RPMI8226 (cell line): ENCODE results near the gene INTS1.

ENCODE experiments used
- DNase-seq: peaks from one replicate; pipeline ENCODE4 v3.0.0-alpha.2; 2015

INTS1 gene

DNA sequence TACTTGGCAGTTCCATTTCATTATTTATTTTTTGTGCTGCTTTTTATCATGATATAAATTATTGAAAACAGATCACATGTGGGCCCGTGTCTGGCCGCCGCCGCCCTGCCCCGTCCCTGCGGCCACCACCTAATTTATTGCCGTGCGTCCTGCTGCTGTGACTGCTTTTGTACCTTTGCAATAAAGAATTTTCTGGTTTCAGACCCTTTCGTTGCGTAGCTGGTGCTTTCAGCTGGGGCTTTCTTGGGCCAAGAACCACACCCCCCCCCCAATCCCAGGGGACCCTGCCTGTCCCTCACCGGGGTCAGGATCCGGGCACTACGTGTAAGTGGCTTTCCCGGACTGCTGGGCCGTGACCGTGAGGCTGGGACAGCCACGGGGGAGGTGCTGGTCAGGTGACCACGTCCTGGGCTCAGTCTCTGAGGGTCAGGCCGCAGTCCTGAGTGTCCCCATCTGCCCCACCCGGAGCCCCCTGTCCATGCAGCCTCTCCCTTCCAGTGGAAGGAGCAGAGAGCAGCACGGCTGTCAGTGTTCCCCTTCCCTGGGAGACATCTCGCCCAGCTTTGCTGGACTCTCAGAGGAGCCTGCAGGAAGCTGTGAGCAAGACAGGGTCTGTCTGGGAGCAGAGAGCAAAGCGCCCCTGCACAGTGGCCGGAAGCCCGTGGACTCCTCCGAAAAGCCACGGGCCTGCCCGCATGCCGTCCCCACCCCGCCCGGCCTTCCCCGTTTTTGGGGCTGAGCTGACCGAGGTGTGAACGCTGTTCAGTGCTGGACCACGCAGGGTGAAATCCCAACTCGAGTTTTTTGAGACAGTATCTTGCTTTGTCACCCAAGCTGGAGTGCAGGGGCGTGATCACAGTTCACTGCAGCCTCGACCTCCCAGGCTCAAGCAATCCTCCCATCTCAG lies 38.9 kb upstream of the INTS1 start:
- DNase-seq = no peak

DNA sequence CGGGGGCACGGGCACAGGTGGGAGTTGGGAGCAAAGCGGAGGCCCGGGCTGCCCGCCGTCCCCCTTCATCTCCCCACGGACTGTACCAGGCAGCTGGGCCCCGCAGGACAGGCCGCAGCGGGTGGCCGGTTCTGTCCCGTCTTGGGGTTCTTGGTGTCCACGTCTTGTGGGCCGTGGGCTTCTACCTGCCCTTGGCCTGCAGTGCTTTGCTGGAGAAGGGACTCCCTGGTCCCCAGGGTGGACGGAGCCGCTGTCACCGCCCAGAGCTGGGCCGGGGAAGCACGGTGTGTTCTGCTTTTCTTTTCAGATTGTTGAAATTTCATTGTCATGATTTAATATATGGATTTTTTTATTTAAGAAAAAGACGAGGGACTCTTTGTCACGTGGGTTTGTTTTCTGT lies 38.1 kb upstream of the INTS1 start:
- no peak for DNase-seq

DNA sequence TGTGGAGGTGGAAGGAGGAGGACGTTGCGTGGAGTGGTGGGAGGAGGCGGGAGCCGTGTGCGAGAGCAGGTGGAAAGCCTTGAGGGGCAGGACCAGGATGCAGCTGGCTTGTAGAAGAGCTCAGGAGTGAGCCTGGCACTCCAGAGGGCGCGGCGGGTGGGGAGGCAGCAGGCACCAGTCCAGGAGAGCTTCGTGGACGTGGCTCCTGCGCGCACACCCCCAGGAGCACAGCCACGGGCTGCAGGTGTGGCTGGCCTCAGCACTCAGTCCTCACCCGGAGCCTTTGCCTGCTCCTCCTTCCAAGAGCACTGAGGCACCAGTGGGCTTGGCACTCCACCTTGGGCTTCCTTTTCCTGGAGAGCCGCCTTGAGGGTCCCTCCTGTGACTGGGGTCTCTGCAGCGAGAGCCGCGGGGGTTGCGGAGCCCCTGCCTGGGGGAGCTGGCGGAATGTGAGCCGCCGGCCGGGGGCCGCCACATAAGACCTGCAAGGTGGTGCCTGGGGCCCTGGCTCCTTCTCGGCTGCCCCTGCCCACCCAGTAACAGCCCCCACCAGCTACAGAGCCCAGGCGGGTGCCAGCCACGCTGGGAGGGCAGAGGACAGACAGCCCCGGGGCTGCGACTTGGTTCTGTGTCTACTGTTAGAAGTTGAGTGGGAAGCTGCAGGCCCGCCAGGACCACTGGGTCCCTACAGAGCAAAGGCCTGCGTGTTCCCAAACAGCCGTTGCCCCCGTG lies 37.4 kb upstream of the INTS1 start:
- no peak for DNase-seq

DNA sequence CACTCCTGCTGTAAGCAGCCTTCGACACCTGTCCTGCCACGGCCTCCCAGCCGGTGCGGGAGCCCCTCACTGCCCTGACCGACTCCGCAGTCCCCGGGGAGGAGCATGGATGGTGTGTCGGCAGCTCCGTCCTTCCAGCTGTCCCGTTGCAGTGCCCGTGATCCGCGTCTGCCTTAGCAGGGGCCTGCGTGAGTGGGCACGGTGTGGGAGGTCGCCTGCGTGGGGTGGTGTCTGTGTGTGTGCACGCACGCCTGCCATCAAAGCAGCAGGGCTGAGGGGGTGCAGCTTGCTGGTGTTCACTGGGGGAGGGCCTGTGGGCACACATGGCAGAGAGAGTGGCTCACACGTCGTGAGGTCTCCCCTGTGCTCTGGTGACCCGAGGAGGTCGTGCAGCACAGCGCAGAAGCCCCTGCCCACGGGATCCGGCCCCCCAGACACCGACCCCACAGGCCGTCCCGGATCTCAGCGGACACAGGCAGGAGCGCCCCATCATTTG lies 36.6 kb upstream of the INTS1 start:
- DNase-seq = no peak

DNA sequence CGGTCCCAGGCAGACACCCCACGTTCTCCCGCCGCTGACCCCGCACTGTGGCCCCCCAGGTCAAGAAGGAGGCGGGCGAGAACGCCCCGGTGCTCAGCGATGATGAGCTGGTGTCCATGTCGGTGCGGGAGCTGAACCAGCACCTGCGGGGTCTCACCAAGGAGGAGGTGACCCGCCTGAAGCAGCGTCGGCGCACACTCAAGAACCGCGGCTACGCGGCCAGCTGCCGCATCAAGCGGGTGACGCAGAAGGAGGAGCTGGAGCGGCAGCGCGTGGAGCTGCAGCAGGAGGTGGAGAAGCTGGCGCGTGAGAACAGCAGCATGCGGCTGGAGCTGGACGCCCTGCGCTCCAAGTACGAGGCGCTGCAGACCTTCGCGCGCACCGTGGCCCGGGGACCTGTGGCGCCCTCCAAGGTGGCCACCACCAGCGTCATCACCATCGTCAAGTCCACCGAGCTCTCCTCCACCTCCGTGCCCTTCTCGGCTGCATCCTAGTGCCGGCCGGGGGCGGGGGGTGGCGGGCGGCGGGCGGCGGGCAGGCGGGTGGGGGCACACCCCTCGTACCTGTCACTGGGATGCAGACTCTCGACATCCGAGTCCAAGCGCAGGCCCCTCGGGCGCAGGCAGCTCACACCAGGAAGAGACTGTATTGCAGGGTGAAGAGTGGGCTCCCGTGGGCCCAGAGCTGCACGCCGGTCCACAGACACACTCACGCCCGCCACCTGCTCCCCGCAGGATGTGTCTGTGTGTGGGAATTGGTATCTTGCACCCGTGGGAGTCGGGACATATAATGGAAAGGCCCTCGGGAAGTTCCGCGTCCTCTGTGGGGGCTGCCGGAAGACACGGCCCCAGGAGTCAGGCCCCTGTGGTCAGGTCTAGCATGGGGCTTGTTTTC lies 35.9 kb upstream of the INTS1 start:
- DNase-seq = no peak

DNA sequence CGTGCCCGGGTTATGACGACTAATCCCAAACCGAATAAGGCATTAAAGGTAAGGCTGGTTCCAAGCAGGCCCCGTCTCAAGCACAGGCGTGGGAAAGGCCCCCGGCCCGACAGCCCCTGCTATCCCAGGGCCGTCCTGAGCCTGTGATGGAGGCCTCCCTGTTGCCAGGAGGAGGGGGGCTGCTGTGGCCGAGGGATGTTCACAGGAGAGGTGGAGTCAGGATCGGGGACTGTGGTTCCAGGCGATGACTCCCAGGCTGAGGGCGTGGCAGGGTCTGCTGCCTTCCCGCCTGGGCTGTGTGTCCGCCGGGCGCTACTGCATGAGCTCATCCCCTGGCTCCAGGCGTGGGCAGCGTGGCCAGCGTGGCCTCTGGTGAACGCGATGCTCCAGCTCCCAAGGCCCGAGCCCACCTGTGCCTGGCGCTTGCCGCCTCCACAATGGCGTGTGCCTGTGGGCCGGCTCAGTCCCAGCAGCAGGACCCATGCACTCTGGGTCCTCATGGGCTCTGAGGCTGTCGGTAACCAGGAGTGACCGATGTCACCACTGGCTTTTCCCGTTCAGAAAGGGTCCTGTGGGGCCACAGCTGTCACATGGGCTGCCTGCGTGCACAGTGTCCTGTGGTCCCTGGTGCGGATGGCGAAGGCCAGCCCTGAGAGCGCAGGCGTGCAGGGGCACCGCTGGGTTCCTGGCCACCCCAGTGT lies 35.1 kb upstream of the INTS1 start:
- DNase-seq = no peak

DNA sequence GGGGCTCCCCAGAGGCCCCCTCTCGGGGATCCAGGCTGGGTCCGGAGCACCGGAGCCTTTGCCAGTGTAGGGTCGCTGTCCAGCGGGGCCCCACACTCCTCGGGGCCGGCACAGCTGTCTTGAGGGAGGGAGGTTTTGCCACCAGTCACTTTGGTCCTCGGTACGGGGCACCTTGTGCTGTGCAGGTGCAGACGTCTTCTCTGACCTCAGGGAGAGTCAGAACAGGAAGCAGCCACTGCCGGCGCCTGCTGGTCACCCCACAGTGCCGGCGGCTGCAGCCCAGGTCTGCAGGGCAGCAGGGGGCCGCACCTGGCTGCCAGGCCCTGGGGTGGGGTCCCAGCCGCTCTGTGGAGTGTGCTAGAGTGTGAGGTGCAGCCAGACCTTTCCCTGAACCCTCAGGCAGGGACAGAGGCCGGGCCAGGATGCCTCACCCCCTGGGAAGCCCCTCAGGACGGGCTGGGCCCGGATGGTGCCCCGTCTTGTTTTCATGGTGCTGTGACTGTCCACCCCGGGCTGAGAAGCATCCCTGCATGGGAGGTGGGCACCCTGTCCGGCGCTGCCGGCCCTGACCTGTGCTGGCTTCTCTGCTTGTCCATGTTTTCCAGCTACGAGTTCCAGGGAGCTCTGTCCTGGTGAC lies 34.5 kb upstream of the INTS1 start:
- no peak for DNase-seq

DNA sequence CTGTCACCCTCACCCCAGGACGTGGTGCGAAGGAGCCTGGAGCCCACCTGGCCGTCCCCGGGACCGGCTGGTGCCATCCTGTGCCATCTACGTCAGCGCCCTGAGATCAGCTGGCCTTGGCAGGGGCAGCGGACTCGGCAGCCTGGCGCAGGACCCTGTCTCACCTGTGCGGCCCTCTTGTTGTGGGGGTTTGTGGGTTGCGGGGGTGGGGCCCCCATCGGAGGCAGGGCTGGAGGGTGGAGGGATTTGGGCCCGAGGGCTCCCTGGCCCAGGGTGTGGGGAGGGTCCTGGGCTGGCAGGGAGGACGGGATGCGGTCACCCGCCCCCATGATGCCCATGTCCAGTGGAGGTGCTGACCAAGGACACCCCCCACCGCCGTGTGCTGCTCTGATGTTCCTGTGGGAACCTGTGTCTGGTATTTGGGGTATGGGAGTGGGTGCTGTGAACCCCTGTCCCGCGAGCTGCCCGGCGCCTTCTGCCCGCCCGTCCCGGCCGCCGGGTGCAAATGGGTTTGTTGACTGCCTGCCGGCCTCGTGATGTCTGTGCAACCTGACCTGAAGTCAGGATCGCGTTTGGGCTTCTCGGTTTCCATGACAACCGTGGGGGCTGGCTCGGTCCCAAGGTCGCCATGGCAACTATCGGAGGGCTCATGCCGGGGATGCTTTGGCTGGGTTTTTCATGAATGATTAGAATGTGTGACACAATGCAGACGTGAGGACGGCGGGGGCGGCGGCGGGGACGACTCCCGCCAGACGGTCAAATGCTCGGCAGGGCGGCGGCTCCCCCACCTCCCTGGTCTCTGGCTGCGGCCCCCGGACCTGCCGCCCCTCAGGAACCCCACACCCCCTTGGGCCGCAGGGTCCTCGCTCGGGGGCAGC lies 33.6 kb upstream of the INTS1 start:
- DNase-seq = no peak

DNA sequence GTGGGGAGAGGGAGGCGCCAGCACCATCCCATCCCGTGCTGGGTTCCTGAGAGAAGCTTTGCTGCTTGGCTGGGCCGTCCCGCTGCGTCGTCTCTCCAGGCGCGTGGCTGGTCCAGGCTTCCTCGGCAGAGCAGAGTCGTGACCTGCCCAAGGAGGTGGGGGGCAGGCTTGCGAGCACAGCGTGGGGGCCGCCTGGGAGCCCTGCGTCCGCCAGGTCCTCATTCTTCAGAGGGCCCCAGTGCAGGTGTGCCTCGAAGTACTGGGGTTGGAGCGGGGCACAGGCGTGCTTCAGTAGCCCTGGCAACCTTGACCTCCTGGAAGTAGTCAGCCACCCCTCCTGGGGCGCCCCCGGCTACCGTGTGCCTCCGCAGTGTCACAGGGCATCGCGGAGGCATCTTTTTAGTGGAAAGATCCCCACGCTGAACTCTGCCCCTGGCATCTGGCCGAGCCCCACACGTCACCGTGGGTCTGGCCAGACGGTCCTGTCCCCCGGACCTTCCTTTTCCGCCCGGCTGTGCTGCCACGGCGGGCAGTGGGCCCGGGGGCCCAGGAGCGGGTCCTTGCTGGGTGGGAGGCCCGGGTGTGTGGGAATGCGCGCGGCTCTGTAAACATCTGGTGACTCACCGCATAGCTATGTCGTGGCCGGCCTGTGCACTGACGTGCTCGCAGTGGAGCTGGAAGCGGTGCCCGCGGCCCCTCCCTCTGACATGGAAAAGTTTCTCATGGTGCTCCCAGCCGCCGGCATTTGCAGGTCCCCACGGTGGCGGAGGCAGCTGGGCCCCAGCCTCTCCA lies 32.8 kb upstream of the INTS1 start:
- DNase-seq = no peak

DNA sequence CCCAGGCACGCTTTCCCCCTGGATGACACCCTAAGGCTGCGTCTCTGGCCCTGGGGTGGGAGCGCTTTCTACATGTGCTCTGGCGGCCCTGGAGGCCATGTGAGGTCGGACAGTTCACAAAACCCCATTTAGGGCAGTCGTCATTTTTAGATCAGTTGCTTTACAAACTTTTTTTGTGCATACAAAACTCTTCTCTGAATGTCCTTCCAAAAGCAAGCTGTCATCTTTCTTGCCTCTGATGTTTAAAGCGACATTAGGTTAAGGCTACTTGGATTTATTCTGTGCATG lies 32.2 kb upstream of the INTS1 start:
- no peak for DNase-seq

DNA sequence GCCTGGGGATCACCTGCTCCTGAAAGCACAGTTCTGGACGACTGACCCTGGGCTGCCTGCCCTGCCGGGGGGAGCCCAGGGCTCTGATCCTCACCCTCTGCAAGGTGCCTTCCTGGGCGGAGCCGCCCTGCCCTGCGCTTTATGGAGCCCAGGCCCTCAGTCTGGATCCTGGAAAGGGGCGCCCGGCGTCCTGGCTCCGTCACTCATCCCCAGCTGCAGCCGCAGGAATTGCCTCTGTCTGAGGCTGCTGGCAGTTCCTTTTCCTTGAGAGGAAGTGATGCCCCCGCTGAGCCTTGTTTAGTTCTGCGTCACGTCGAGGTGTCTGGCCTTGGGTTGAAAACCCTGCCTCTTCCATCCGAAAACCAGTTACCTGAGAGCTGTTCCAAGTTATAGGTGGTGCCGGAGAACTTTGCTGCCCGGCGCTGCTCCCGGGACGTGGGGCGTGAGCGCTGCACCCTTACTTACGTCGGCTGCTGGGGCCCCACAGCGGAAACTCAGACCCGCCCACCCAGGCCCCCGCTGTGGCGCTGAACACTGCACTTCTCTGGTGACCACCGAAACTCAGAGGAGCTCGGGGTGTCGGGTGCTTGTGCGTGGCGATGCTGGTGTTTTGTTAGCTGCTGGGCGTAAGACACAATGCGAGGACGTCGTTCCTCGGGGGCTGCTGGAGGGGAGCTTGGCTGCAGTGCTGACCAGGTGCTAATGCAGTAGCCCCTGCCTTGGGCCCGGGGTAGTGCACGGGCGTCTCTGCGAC lies 31.7 kb upstream of the INTS1 start:
- DNase-seq = no peak

DNA sequence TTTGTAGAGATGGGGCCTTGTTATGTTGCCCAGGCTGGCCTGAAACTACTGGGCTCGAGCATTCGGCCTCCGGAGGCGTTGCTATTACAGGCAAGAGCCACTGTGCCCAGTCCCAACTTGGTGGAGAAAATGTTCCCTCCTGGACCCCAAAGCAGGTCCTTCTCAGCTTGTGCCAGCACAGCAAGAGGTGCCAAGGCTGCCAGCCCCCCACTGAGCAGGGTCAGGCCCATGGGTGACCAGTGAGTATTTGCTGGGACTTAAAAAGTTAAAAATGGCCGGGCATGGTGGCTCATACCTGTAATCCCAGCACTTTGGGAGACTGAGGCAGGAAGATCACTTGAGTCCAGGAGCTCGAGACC lies 30.9 kb upstream of the INTS1 start:
- no peak for DNase-seq

DNA sequence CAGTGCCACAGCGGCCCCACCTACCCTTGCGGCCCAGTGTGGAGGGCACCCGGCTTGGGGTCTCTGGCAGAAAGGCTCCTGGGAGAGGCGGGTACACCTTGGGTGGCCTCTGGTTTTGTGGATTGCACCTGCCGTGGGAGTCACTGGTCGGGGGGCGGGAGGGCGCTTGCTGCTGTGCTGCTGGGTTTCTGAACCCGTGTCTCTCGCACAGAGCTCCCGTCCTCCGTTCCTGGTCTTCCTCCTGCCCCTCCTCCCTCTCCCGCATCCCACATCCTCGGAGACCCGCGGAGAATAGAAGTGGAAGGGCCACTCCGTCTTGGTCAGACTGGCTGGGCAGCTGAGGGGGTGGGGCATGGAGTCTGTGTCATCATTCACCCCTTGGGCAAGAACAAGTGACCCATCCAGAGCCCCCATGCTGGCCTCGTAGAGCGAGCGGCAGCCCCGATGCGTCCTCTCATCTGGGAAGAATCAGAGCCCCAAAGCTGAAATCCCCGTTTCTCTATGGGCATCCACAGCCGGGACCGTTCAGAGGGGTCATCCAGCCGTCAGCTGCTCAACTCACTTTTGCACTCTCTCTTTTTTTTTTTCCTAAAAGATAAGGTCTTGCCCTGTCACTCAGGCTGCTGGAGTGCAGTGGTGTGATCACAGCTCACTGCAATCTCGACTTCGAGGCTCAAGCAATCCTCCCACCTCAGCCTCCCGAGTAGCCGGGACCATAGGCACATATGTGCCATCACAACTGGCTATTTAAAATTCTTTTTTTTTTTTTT lies 30.3 kb upstream of the INTS1 start:
- DNase-seq = no peak

DNA sequence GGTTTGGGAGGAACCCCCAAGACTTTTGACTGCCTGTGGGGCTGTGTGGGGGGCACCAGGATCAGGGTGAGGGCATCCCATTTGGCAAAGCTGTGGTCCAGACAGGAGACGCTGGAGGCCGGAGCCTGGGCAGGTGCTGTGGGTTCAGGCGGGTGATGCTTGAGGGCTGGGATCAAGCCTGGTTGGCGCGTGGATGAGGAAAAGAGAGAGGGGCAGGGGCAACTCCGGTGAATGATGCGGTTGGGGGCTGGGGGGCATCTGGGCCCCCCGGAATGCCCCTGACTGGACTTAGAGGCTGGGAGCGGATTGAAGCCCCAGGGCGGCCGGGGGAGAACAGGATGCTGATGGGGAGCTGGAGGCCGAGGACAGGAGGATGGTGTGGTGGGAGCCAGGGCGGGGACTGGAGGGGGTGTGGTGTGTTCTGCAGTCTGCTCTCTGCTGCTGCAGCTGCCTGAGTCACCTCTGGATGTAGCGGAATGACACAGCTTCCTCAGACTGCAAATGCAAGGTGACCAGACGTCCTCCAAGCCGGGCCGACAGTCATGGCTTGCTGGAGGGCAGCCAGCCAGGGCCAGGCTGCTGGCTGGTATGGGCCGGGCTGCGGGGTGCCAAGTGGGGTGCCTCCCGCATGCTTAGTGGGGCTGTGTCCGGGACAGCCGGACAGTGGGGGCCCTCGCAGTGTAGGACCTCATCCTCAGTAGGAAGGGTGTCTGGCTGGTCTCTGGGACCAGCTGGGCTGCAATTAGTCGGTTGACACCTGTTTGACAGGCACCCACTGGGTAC lies 29.5 kb upstream of the INTS1 start:
- DNase-seq = no peak

DNA sequence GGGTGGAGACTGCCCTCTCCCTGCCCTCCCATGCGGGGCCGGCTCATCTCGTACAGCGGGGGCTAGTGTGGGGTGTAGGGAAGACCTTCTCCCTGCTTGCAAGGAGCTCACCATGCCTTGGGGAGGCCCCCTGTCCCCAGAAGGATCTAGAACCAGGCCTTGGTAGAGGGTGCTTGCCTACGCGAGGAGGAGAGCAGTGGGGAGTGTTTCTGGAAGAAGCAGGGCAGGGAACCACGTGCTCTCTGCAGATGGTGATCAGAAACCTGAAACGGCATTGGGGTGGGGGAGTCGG lies 29.0 kb upstream of the INTS1 start:
- no peak for DNase-seq

DNA sequence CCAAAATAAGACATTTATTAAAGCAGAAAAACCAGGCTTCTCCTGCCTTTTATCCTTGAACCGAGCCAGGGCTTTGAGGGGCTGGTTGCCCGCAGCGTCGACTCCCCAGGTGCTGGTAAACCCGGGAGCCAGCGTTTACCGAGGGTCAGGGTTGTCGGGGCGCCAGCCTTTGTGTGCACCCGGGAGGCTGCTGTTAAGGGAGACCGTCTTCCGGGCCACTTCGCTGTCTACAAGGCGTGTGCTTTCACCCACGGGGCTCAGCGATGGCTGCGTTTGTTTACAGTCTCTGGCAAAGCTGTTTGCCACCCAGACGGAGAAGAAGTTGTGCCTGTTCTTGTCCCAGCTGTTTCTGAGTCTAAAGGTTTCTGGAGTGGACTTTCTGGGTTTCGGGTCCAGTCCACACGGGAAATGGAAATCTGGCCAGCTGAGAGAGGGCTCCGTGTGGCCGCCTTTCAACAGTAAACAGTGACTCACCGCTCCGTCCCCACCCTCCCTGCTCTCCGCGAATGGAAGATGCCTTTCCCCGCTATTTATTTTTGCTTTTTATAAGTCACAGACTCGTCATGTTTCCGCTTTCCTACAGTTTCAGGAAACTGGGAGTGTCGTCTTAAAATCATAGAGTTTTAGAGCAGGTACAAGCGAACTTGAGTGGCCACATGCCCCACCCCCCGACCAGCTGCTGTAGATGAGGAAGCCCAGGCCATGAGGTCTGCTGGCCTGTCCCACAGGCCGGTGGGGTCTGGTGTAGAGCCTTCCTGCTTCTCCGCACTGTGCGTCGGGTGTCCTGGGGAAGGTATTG lies 28.5 kb upstream of the INTS1 start:
- no peak for DNase-seq

DNA sequence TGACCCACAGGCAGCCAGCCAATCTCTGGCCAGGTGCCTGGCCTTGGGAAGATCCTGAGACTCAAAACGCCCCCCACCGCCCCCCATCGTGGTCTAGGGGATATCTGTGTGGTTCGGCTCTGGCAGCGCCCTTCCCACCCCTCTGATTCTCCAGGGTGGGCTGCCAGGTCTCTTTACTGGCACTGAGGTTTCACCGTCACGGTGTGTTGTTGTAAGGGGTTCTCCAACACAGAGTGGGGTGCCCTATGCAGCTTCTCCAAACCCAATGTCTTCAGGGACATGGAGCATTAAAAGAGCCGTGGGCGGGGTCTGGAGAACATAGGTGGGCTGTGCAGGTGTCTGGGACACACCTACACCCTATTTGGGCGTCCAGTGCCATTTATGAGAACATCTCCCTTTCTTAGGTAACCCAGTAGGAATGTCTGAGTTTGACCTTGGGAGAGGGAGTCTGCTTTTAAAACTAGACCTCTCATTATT lies 27.8 kb upstream of the INTS1 start:
- no peak for DNase-seq
